Stimulated activated CD4-positive, alpha-beta T cell treated with anti-CD3 and anti-CD28 coated beads, TNF-alpha, amount 100 ng/mL, for 4 hours (primary cell): ENCODE data around the gene LRFN5.
"Not testable (repeated sequence)": the region's sequence is repeated elsewhere in the genome, so short reads cannot be mapped to it uniquely, and the experiment has no call there.

Experiments
- DNase-seq, 3 experiments: peaks; one replicate each; pipeline ENCODE4 v3.0.0-alpha.2; 2020; ENCODE audit warnings: low read depth in 3 of 3

LRFN5 gene

DNA sequence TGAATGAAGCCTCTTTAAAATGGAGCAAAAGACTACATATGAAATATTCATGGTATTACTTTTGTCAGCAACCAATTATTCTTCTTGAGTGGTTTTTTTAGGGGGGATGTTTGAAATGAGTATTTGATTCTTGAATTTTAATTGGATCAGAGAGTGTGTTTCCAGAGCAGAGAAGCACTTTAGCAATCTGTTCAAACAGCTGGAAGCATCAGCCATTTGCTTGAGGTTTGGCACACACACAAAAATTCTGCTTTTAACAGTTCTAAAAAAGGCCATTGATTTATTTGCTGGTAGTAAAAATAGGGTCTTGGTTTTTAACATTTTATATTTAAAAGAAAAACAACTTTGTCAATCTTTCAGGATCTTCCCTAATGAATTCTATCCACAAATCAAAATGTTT, 292.7 kb downstream of the LRFN5 start:
- DNase-seq, result no peak

GRCh38 chr14:41900644-41901043, 294.0 kb downstream of the LRFN5 start:
- DNase-seq, result no peak

DNA sequence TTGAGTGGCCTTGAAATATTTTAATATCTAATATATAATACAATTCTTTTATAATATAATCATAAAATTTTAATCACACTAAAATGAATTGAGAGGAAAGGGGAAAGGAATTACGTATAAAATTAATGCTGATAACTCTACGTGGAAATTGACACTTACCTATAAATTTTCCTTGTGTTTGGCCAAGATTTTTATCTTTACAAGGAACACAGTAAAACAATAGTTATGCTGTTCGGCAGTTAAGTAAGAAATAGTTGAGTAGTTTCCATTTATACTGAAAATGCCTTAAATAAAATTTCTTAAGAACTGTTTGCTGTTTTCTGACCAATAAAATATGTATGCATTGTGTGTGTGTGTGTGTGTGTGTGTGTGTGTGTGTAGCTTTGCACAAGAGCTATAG, 294.4 kb downstream of the LRFN5 start:
- DNase-seq, result no peak

DNA sequence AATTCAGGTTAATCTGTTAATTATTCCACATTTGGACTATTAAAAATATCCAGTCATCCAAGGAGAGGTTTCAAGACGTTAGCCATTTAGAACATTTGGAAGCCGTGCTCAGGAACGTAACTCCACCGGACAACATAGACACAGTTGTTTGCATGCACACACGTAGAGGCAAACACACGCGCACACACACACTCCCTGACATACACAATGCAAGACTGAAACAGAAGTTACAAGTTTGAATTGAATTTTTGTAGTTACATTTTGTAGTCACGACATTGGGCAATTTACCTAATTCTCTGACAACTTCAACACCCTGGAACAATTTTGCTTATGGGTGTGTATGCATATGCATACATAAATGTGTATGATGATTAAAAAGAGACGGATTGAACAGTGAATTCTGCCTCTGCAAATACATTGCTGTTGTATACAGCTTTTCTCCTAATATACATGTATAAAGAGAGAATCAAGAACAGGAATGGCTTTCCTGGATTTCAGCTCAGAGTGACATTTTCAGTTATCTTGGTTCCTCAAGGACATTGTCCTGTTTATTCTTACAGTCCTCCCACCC, 298.8 kb downstream of the LRFN5 start:
- DNase-seq, result no peak

- not testable (repeated sequence) for DNase-seq
Measured at GRCh38 chr14:41911155-41911554, 304.5 kb downstream of the LRFN5 start.

DNA sequence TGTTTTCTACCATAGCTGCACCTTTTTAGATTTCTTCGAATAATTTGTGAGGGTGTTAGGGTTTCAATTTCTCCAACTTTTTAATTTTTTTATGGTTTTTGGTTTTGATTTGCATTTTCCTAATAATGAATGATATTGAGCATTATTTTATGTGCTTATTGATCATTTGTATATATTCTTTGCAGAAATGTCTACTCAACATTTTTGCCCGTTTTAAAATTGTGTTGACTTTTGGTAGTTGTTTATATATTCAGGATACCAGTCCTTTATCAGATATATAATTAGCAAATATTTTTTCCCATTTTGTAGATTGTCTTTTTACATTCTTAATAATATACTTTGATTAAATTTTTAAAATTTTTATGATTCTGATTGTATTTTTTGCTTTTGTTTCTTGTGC, 306.7 kb downstream of the LRFN5 start:
- DNase-seq, result no peak

DNA sequence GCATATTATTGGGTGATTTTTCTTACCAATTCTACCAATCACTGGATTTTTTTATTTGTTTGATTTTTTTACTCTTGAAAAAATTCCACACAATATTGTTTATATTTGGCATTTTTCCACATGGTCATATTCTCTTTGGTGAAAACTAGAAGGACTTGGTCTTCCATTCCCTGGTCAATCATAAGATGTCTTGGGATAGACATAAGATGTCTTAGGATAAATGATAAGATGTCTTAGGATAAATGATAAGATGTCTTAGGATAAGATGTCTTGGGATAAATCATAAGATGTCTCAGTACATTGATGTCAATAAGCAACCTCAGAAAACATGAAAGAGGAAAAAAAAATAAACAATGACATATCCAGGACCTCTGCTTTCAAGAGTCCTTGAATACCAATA, 309.1 kb downstream of the LRFN5 start:
- no peak for DNase-seq

- DNase-seq, result no peak
Measured at GRCh38 chr14:41916313-41916712, 309.6 kb downstream of the LRFN5 start.

DNA sequence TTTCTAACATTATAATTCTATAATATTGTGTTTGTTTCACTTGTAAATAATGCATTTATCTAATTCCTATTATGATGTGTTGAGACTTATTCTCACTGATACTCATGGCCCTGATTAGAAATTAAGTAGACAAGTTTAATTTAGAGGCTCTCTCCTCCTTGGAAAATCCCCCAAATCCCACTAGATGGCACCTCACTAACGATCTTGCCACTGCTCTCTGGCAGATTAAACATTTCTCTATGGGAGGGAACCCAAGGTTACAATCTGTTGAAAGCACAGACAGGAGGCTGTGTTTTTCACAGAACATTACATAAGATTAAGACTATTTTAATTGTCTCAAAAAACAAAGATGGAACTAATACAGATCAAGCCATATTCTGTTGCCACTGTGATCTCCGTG, 318.7 kb downstream of the LRFN5 start:
- no peak for DNase-seq

GRCh38 chr14:41950428-41951151, 343.9 kb downstream of the LRFN5 start:
- no peak for DNase-seq
